Measurements from ENCODE around the gene FLNC. TPM values are rescaled to one million over a fixed set of nuclear protein-coding genes. Genes with fewer than 3 reads are reported as not detected.

FLNC gene
- total and polyA plus RNA-seq, 9 of the 15 experiments (the other 6 are each of a cell fraction or from before 2014, with no cell fraction given), result 0.90 to 155 (median 28.8) TPM

DNA sequence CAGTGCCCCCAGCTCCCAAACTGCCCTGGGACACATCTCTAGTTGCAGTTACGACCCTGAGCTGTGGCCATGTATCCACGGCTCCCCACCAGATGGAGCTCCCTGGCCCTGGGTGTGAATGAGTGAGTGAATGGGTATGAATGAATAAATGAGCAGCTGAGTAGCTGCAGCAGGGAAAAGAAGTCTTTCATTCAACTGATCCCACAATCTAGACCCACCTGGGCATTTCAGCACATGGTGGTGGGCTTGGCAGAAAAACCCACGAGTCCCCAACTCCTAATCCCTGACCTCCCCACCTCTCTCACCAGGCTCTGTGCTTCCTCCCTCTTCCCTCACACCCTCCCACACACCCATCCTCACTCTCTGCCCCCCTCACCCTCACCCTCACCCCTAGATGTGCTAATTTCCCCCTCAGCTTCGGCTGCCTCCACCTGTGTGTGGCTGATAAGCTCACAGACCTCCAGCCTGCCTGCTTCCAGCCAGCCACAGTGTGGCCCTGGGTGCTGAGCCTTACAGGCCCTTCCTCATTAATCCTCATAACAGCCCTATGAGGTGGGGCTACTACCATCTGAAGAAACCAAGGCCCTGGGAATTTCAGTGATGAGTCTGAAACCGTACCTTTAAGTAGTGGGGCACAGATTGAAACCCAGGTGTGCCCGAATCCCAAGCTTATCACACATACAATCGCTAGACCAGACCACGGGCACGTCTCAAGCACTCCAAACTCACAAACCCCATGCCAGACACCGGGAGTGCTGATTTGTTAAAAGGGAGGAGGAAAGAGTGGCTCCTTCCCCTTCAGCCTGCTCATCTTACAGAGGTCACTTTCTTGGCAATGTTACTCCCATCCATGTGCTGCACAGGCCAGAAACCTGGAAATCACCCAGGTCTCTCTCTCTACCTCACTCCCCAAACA, 30.2 kb downstream of the FLNC start (continued):
- TF ChIP-seq, protein P1, sequence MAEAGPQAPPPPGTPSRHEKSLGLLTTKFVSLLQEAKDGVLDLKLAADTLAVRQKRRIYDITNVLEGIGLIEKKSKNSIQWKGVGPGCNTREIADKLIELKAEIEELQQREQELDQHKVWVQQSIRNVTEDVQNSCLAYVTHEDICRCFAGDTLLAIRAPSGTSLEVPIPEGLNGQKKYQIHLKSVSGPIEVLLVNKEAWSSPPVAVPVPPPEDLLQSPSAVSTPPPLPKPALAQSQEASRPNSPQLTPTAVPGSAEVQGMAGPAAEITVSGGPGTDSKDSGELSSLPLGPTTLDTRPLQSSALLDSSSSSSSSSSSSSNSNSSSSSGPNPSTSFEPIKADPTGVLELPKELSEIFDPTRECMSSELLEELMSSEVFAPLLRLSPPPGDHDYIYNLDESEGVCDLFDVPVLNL (CRISPR knock-in tag; IDR thresholded peaks at IDR 0.05; ENCODE audit: low read depth), result no peak
- TF ChIP-seq ZNF274 (IDR thresholded peaks at IDR 0.05; ENCODE audit: borderline replicate concordance, low read depth, low read length) (peak; percentile 30; the same call in 1 of the 2 replicates), MAFK (IDR thresholded peaks at IDR 0.05; ENCODE audit: low read length) (no peak), POLR2AphosphoS2 (IDR thresholded peaks at IDR 0.05; ENCODE audit: low read length) (no peak; the same call in 1 of the 2 replicates), LARP7 (IDR thresholded peaks at IDR 0.05) (peak; percentile 97), ZNF699 (CRISPR knock-in tag; IDR thresholded peaks at IDR 0.05; ENCODE audit: insufficient replicate concordance) (no peak), SMAD1 (IDR thresholded peaks at IDR 0.05; ENCODE audit: low read depth, low read length, partially characterized antibody) (no peak), COPS2 (conservative IDR thresholded peaks at IDR 0.05) (no peak), HNRNPK (IDR thresholded peaks at IDR 0.05; ENCODE audit: low read depth, low read length, poor library complexity, severe bottlenecking) (no peak), NCOR1 (IDR thresholded peaks at IDR 0.05) (peak; percentile 97), TCF3 (CRISPR knock-in tag; IDR thresholded peaks at IDR 0.05) (peak; percentile 99), NR3C1 (CRISPR knock-in tag; IDR thresholded peaks at IDR 0.05) (no peak), IFI16 (CRISPR knock-in tag; IDR thresholded peaks at IDR 0.05) (no peak), ATF7 (IDR thresholded peaks at IDR 0.05) (peak; percentile 73; the same call in 1 of the 2 replicates), BRD4 (IDR thresholded peaks at IDR 0.05) (no peak), PHF8 (IDR thresholded peaks at IDR 0.05; ENCODE audit: borderline replicate concordance, low read length) (no peak; the same call in 1 of the 2 replicates), ZNF232 (CRISPR knock-in tag; IDR thresholded peaks at IDR 0.05) (peak; percentile 78; the same call in 1 of the 2 replicates), ETS2 (tag; IDR thresholded peaks at IDR 0.05; ENCODE audit: borderline replicate concordance, poor library complexity, severe bottlenecking) (no peak)
- TF ChIP-seq, protein P2, sequence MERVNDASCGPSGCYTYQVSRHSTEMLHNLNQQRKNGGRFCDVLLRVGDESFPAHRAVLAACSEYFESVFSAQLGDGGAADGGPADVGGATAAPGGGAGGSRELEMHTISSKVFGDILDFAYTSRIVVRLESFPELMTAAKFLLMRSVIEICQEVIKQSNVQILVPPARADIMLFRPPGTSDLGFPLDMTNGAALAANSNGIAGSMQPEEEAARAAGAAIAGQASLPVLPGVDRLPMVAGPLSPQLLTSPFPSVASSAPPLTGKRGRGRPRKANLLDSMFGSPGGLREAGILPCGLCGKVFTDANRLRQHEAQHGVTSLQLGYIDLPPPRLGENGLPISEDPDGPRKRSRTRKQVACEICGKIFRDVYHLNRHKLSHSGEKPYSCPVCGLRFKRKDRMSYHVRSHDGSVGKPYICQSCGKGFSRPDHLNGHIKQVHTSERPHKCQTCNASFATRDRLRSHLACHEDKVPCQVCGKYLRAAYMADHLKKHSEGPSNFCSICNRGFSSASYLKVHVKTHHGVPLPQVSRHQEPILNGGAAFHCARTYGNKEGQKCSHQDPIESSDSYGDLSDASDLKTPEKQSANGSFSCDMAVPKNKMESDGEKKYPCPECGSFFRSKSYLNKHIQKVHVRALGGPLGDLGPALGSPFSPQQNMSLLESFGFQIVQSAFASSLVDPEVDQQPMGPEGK (CRISPR knock-in tag; IDR thresholded peaks at IDR 0.05; ENCODE audit: borderline replicate concordance), result no peak
- TF ChIP-seq, protein P3, sequence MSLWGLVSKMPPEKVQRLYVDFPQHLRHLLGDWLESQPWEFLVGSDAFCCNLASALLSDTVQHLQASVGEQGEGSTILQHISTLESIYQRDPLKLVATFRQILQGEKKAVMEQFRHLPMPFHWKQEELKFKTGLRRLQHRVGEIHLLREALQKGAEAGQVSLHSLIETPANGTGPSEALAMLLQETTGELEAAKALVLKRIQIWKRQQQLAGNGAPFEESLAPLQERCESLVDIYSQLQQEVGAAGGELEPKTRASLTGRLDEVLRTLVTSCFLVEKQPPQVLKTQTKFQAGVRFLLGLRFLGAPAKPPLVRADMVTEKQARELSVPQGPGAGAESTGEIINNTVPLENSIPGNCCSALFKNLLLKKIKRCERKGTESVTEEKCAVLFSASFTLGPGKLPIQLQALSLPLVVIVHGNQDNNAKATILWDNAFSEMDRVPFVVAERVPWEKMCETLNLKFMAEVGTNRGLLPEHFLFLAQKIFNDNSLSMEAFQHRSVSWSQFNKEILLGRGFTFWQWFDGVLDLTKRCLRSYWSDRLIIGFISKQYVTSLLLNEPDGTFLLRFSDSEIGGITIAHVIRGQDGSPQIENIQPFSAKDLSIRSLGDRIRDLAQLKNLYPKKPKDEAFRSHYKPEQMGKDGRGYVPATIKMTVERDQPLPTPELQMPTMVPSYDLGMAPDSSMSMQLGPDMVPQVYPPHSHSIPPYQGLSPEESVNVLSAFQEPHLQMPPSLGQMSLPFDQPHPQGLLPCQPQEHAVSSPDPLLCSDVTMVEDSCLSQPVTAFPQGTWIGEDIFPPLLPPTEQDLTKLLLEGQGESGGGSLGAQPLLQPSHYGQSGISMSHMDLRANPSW (CRISPR knock-in tag; IDR thresholded peaks at IDR 0.05), result no peak
- TF ChIP-seq, protein P4, sequence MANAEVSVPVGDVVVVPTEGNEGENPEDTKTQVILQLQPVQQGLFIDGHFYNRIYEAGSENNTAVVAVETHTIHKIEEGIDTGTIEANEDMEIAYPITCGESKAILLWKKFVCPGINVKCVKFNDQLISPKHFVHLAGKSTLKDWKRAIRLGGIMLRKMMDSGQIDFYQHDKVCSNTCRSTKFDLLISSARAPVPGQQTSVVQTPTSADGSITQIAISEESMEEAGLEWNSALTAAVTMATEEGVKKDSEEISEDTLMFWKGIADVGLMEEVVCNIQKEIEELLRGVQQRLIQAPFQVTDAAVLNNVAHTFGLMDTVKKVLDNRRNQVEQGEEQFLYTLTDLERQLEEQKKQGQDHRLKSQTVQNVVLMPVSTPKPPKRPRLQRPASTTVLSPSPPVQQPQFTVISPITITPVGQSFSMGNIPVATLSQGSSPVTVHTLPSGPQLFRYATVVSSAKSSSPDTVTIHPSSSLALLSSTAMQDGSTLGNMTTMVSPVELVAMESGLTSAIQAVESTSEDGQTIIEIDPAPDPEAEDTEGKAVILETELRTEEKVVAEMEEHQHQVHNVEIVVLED (CRISPR knock-in tag; IDR thresholded peaks at IDR 0.05), result no peak
